HCT116 (cell line): ENCODE data around the gene RBM39. TPM values are rescaled to one million over a fixed set of nuclear protein-coding genes. Genes with fewer than 3 reads are reported as not detected.
A peak's percentile ranks its signal among the peaks of the same experiment; 100 is the strongest.

Source experiments
- ATAC-seq: fragments of 200-7000 bp; cut with Tn5 transposase; 2 replicates; pipeline ENCODE4 v1.9.1; 2020; ENCODE audit warnings: mild to moderate bottlenecking, moderate library complexity
- BruUV-seq: library from RNA; stranded (reverse); fragments of 400-500 nt; replicated peaks from 2 replicates; lab custom pipeline; 2021; lab: Mats Ljungman, UMichigan
- CTCF ChIA-PET: fragments of 300-600 bp; sonication (Branson Sonifier 250); formaldehyde crosslinking; loops from one replicate; lab custom pipeline; 2021; ENCODE audit warnings: antibody characterized with exemption; lab: Charles Lee
- POLR2A ChIA-PET: fragments of 300-600, 350-600 bp; sonication (Branson Sonifier 250); formaldehyde crosslinking; loops from one replicate; lab custom pipeline; 2021; ENCODE audit warnings: antibody characterized with exemption; lab: Charles Lee
- RAD21 ChIA-PET, 2 experiments: fragments of 300-600 bp; sonication (Branson Sonifier 250); formaldehyde crosslinking; loops; one replicate each; lab custom pipeline; 2023; ENCODE audit warnings: low total read pairs in 2 of 2; ENCODE audit not compliant: uncharacterized antibody in 2 of 2, unreplicated experiment in 2 of 2, low non-redundant PET in 1 of 2; lab: Charles Lee
- DNase-seq: peaks from one replicate; pipeline ENCODE4 v3.0.0-alpha.2; 2010; ENCODE audit warnings: low read depth, low spot score
- H2AFZ ChIP-seq: fragments of 200-600 bp; shearing (Covaris generic), sonication (generic); 2 replicates; pipeline ENCODE4 v1.6.1; 2017; ENCODE audit warnings: low read depth, mixed run types, mixed read lengths, antibody characterized with exemption, low read length; ENCODE audit not compliant: poor library complexity, severe bottlenecking
- H3K27ac ChIP-seq: 2 replicates; pipeline ENCODE4 v1.5.1; 2012; ENCODE audit warnings: low read depth, low read length
- H3K27me3 ChIP-seq: fragments of 200-600 bp; sonication (generic); 2 replicates; pipeline ENCODE4 v1.6.1; 2016; ENCODE audit warnings: mixed run types, low read length, mixed read lengths; ENCODE audit not compliant: insufficient read depth
- H3K36me3 ChIP-seq, 2 experiments: fragments of 200-500 bp in 1 of 2; fragments of 200-600 bp in 1 of 2; sonication (Bioruptor generic) in 1 of 2; sonication (generic) in 1 of 2; 2 replicates each; pipeline versions ENCODE4 v1.5.1 to v1.6.1; 2014 to 2016; ENCODE audit warnings: low read length in 2 of 2, inconsistent platforms in 1 of 2, mixed read lengths in 1 of 2, mixed run types in 1 of 2; ENCODE audit not compliant: insufficient read depth in 2 of 2, control insufficient read depth in 1 of 2
- H3K4me1 ChIP-seq, 2 experiments: fragments of 200-600 bp in 1 of 2; sonication (generic) in 1 of 2; 2 replicates each; pipeline versions ENCODE4 v1.5.1 to v1.6.1; 2012 to 2017; ENCODE audit warnings: low read length in 2 of 2, inconsistent platforms in 1 of 2, mild to moderate bottlenecking in 1 of 2, mixed read lengths in 1 of 2, mixed run types in 1 of 2, moderate library complexity in 1 of 2; ENCODE audit not compliant: insufficient read depth in 2 of 2, control insufficient read depth in 1 of 2
- H3K4me2 ChIP-seq: fragments of 200-600 bp; sonication (generic); 2 replicates; pipeline ENCODE4 v1.6.1; 2017; ENCODE audit warnings: mixed run types, low read length, mixed read lengths
- H3K4me3 ChIP-seq, 2 experiments: fragments of 200-600 bp in 1 of 2; sonication (generic) in 1 of 2; replicated peaks in 1 of 2; 2 replicates each; pipeline ENCODE4 v1.5.1; 2011 to 2016; ENCODE audit warnings: low read length in 2 of 2, control low read depth in 1 of 2, low read depth in 1 of 2, mild to moderate bottlenecking in 1 of 2, mixed read lengths in 1 of 2, mixed run types in 1 of 2
- H3K79me2 ChIP-seq: fragments of 200-600 bp; sonication (generic); 2 replicates; pipeline ENCODE4 v1.6.1; 2017; ENCODE audit warnings: mild to moderate bottlenecking, mixed run types, low read length, moderate library complexity, mixed read lengths; ENCODE audit not compliant: insufficient read depth
- H3K9ac ChIP-seq: fragments of 200-600 bp; sonication (generic); 2 replicates; pipeline ENCODE4 v1.6.1; 2016; ENCODE audit warnings: low read length, mixed read lengths
- H3K9me2 ChIP-seq: fragments of 200-600 bp; sonication (generic), shearing (Covaris generic); 2 replicates; pipeline ENCODE4 v1.6.1; 2017; ENCODE audit warnings: mixed run types, mild to moderate bottlenecking, moderate library complexity; ENCODE audit not compliant: insufficient read depth
- H3K9me3 ChIP-seq, 2 experiments: fragments of 200-500 bp in 1 of 2; fragments of 200-600 bp in 1 of 2; sonication (Bioruptor generic) in 1 of 2; sonication (generic) in 1 of 2; 2 replicates each; pipeline ENCODE4 v1.6.1; 2014 to 2017; ENCODE audit warnings: low read length in 2 of 2, mixed read lengths in 2 of 2, inconsistent platforms in 1 of 2, low read depth in 1 of 2, mild to moderate bottlenecking in 1 of 2, mixed run types in 1 of 2, moderate library complexity in 1 of 2; ENCODE audit not compliant: control insufficient read depth in 1 of 2, insufficient read depth in 1 of 2
- H4K20me1 ChIP-seq: fragments of 200-600 bp; sonication (generic), shearing (Covaris generic); 2 replicates; pipeline ENCODE4 v1.6.1; 2017; ENCODE audit warnings: mixed run types, mild to moderate bottlenecking, moderate library complexity; ENCODE audit not compliant: insufficient read depth
- POLR2A ChIP-seq: IDR thresholded peaks from 2 replicates; pipeline ENCODE4 v1.7.0; 2011; ENCODE audit warnings: borderline replicate concordance; ENCODE audit not compliant: insufficient read depth, insufficient read length; ENCODE audit errors: extremely low read depth
- SIN3A ChIP-seq: IDR thresholded peaks from 2 replicates; pipeline ENCODE4 v1.6.1; 2012; ENCODE audit warnings: low read depth
- TCF7L2 ChIP-seq: IDR thresholded peaks from 2 replicates; pipeline ENCODE4 v1.7.0; 2011; ENCODE audit warnings: borderline replicate concordance, inconsistent platforms; ENCODE audit not compliant: insufficient read depth, insufficient read length; ENCODE audit errors: extremely low read depth
- YY1 ChIP-seq: IDR thresholded peaks from 2 replicates; pipeline ENCODE4 v1.6.1; 2011; ENCODE audit warnings: low read length, low read depth, moderate library complexity, mild to moderate bottlenecking; ENCODE audit not compliant: insufficient replicate concordance; ENCODE audit errors: extremely low read depth
- ZNF274 ChIP-seq: fragments of 200-500 bp; sonication (Bioruptor generic); IDR thresholded peaks from 2 replicates; pipeline ENCODE4 v1.6.1; 2014; ENCODE audit warnings: mild to moderate bottlenecking, low read depth, low read length, inconsistent platforms
- intact Hi-C: fragments of 100-400 bp; cut with micrococcal nuclease; formaldehyde crosslinking; loops from 2 replicates; pipeline ENCODE4 v1.10.0; 2022
- total RNA-seq: library from RNA; stranded (reverse); gene quantifications from one replicate; pipeline ENCODE4 v1.2.1, GENCODE V29; 2021; ENCODE audit not compliant: unreplicated experiment

RBM39 gene
- total RNA-seq, 1 experiment from 2014 or later: 234 TPM

DNA sequence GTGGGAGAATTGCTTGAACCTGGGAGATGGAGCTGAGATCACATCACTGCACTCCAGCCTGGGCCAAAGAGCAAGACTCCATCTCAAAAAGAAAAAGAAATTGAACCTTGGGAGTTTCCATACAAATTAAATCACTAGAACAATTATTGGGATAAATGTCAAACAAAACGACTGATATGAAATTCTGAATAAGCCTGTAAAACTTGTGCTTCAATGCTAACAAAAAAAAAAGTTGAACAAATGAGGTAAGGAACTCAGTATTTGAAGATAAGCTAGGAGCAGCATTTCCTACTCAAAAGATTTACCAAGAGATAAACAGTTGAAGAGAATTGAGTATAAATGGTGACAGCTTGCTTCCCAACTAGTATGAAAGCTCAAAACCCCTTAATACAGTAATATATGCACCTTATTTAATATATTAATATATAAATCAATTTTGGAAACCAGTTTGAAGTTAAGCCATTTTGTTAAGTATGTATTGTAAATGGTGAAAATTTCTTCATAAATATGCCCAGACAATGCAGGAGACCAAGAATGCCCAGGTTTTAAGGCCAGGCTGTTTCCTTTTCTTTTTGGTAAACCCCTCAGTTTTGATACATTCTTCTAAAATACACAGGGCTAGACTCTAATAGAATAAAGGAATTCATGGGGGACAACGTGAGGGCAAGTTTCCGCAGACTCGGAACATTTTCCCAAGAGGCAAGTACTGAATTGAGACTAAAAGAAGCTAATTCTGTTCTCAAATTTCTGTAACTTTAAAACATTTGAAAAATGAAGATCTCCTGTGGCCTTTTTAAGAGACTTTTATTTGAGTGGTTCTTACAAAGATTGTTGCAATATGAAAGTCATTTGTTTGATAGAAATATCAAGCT, 39.0 kb downstream of the RBM39 start:
- BruUV-seq: no TSS peak
- no peaks in the 10 kb centered on the region for H3K9me2 ChIP-seq
- TF ChIP-seq TCF7L2: no peak
- no peak for TF ChIP-seq YY1
- no peak for TF ChIP-seq POLR2A
- TF ChIP-seq, all 23 proteins: peak for 0
- DNase-seq: no peak
- no peak overlapping the region for H2AFZ ChIP-seq
- ChIA-PET RAD21 (no interaction called here), CTCF (interaction anchor here (0.6 kb wide), 1 partner anchor 31 kb away, joined by 3 read pairs; no protein-coding TSS in a partner anchor), POLR2A (no interaction called here)
- H3K4me2 ChIP-seq: no peak overlapping the region
- peaks cover 4 to 18% of the 10 kb centered on the region in 2 experiments for H3K4me1 ChIP-seq
- ATAC-seq: no peak
- intact Hi-C loops: no loop called here
- H3K9ac ChIP-seq: no peak overlapping the region
- H3K9me3 ChIP-seq: no peaks in the 10 kb centered on the region
- peak overlapping the region; percentile 5; the same call in 1 of the 2 replicates for H3K27ac ChIP-seq
- H3K27me3 ChIP-seq: no peaks in the 10 kb centered on the region
- peaks cover 27% of the 10 kb centered on the region for H4K20me1 ChIP-seq
- H3K36me3 ChIP-seq: peaks cover 43 to 51% of the 10 kb centered on the region in 2 experiments; a peak in 3 of 4 replicates
- peaks cover 76% of the 10 kb centered on the region for H3K79me2 ChIP-seq
- H3K4me3 ChIP-seq: no peak overlapping the region

DNA sequence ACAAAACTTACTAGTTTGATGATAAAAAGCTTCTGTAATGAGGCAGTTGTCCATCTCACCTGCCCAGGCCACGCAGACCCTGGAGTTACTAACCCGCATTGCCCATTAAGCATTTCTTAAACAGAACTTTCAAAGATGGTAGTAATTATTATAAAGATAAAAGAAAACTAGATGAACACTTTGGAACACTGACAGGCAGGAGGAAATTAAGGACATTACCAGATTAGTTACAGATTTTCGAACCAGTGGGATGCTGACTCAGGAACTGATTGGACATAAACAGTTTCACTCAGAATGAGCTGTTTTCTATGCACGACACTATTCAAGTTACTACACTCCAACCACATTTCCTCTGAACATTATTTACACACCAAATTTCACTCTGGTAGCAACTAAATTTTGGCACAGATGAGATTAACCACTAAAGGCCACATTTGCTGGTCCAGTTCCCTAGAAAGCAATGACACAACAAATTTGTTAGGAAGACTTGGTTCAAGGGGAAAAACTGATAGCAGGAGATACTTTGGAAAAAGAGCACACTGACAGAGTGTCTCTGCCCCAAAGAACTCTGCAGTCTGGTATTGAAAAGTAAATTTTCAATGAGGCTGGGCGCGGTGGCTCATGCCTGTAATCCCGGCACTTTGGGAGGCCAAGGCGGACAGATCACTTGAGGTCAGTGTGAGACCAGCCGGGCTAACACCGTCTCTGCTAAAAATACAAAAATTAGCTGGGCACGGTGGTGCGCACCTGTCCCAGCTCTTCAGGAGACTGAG, 39.8 kb downstream of the RBM39 start:
- Histone ChIP-seq H3K79me2 (peaks cover 76% of the 10 kb centered on the region), H3K27me3 (no peaks in the 10 kb centered on the region), H3K9me3 (no peaks in the 10 kb centered on the region), H3K4me3 (no peak overlapping the region), H2AFZ (no peak overlapping the region), H3K9ac (no peak overlapping the region), H3K36me3 (peaks cover 36 to 44% of the 10 kb centered on the region in 2 experiments; a peak in 3 of 4 replicates), H4K20me1 (peaks cover 21% of the 10 kb centered on the region; the same call in 1 of the 2 replicates), H3K4me1 (peaks cover 10 to 26% of the 10 kb centered on the region in 2 experiments), H3K27ac (0 out of 2 replicates have a peak overlapping the region, but pooled peaks have one; percentile 5), H3K4me2 (no peak overlapping the region), H3K9me2 (no peaks in the 10 kb centered on the region)
- ChIA-PET CTCF (no interaction called here), RAD21 (no interaction called here), POLR2A (no interaction called here)
- BruUV-seq: no TSS peak
- DNase-seq (no peak), ATAC-seq (no peak)
- peak; percentile 42; the same call in 1 of the 2 replicates for TF ChIP-seq SIN3A
- no peak for TF ChIP-seq ZNF274
- intact Hi-C loops: no loop called here
